UCSD-AML1 (cell line): ENCODE data around the gene MLPH.

Experiments used
- DNase-seq: peaks from one replicate; lab custom pipeline; 2025; ENCODE audit not compliant: unreplicated experiment; lab: John Stamatoyannopoulos, UW

The MLPH gene

GRCh38 chr2:237539681-237540080 is 52.6 kb downstream of the MLPH start:
- no peak for DNase-seq

DNA sequence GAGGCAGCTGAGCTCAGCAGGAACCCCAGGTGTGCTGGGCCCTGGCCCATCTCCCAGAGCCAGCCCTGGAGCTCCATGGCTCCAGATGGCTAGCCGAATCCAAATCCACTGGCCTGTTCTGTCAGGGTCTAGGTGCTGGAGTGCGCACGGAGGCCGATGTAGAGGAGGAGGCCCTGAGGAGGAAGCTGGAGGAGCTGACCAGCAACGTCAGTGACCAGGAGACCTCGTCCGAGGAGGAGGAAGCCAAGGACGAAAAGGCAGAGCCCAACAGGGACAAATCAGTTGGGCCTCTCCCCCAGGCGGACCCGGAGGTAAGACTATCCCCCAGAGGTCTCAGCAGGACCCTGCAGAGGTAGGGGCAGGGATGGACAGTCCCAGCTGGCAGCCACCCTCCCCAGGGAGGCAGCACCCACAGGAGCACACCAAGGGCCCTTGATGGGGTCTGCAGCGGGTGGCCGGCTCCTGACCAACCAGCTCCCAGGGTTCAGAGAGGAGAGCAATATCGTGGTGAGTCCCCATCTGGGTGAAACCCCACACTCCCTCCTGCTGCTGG is 53.2 kb downstream of the MLPH start:
- DNase-seq, result no peak

GRCh38 chr2:237540823-237541222 is 53.8 kb downstream of the MLPH start:
- no peak for DNase-seq

- DNase-seq, result no peak
These were observed 54.2 kb downstream of the MLPH start for GRCh38 chr2:237541243-237541642.

GRCh38 chr2:237542001-237542704 is 55.1 kb downstream of the MLPH start:
- no peak for DNase-seq

DNA sequence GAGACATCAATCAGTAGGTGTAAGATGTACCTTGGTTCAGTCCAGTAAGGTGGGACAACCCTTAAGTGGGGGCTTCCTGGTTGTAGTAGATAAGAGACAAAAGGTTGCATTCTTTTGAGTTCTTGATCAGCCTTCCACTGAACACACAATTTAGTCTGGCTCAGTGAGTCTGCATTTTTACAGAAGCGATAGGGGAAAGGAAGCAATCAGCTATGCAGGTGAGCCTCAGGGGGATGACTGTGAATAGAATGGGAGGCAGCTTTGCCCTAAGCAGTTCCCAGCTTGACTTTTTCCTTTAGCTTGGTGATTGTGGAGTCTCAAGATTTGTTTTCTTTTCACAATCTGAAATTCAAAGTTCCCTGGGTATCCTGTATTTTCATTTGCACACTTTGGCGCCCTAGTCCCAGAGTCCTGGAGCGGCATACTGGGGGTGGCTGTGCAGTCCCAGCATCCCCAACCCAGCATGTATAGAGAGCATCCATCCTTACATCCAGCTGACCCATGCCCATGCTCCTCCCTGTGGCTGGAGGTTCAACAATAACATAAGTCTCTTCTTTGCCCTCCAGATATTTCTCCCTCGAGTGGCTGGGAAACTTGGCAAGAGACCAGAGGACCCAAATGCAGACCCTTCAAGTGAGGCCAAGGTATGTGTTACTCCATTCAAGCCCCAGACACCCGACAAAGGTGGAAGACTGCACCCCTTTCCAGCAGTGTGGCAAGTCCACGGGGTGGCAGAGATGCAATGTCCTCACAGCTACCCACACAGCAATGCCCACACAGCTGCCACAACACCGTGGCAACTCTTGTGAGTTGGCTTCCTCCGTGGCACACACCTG is 59.2 kb downstream of the MLPH start:
- DNase-seq, result no peak

- DNase-seq, result no peak
These were observed 59.9 kb downstream of the MLPH start for GRCh38 chr2:237546876-237547395.

- DNase-seq, result no peak
These were observed 60.9 kb downstream of the MLPH start for GRCh38 chr2:237547841-237548416.

- DNase-seq, result no peak
These were observed 62.2 kb downstream of the MLPH start for GRCh38 chr2:237549216-237549615.

DNA sequence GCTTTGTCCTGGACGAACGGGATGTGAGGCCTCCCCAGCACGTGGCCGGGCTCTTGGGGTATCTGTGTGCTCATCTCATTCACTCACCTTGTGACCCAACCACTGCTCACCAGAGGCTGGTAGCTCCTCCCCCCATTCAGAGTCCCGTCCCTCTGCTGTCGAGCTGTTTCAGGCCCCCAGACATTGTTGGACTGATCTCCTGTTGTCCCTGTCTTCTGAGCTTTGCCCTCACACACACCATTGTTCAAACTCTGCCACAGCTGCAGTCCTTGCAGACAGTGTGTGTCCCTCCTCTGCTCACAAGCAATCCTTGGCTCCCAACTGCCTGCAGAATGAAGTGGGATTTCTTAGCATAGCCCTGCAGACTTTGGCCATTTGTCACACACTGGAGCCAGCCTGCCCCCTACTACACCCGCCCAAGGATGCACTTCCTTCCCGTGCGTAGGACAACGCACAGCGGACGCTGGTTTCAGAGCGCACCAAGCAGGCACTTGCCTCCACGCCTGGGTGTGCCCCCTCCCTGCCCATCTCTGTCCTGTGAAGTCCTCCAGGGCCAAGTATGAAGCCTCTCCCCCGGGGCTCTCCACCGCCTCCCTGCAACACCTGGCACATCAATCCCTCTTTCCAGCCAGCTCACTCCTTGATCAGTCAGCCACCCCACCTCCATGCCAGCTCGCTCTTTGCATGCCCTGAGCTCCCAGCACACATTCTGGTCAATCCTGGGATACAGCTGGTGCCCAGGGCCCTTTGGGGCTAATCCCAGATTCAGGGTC is 62.8 kb downstream of the MLPH start:
- DNase-seq, result no peak

- no peak for DNase-seq
These were observed 64.1 kb downstream of the MLPH start for GRCh38 chr2:237551071-237551574.

DNA sequence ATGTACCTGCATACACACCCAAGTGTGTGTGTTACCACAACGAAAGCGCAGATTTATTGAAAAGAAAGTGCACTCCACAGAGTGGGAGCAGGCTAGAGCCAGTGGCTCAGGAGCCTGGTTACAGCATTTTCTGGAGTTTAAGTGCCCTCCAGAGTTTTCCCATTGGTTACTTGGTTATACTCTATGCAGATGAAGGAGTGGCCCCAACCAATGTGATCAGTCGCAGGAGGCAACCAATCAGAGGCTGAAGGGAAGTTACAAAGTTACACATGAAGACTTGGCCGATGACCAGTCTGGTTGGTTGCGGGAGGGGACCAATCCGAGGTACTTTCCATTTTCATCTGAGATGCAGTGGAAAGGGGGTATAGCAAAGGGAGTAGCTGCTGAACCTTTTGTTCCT is 65.9 kb downstream of the MLPH start:
- no peak for DNase-seq

DNA sequence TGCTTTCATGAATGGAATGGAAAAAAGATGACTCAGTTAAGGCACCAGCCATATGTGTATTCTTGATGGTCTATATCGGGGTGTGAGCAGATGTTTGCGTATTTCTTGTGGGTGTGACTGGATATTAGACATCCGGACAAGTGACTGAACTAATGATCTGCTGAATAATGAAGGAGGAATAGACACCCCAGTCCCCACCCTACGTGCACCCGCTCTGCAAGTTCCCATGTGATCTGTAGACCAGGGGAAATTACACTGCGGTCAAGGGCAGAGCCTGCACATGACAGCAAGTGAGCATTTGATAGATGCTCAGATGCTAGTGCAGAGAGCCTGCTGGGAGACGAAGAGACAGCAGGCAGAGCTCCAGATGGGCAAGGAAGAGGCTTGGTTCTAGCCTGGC is 66.9 kb downstream of the MLPH start:
- DNase-seq, result no peak

- no peak for DNase-seq
These were observed 68.5 kb downstream of the MLPH start for GRCh38 chr2:237555560-237555959.

- DNase-seq, result no peak
These were observed 70.0 kb downstream of the MLPH start for GRCh38 chr2:237556773-237557632.

GRCh38 chr2:237557633-237558015 is 70.6 kb downstream of the MLPH start:
- DNase-seq, result no peak

DNA sequence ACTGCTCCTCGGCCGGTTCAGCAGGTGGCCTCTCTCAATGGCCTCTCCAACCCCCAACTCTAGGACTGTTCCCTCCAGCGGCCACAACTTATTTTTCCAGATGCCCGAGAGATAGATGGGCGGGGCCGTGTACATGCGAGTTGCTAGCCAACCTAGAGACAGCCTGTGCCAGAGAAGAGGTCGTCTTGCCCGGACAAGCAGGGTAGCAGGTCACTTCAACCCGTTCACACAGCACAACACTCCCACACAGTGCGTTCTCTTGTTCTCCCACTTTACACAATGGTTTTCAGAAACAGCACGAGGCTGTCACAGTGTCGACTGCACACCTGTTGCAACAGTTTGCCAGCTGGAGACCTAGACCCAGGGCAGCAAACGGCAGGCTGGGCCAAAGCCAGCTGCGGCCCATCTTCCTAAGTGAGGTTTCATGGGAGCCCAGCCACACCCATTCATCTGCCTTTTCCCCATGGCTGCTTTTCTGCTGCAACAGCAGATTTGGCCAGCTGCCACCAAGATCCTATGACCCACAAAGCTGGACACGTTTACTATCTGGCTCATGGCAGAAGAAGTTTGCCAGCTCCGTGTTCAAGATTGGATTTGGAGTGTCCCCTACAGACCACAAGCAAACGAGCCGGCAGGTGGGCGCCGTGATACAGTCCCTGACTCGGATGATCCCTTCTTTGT is 72.0 kb downstream of the MLPH start:
- DNase-seq, result no peak

GRCh38 chr2:237561221-237561620 is 74.2 kb downstream of the MLPH start:
- DNase-seq, result no peak

DNA sequence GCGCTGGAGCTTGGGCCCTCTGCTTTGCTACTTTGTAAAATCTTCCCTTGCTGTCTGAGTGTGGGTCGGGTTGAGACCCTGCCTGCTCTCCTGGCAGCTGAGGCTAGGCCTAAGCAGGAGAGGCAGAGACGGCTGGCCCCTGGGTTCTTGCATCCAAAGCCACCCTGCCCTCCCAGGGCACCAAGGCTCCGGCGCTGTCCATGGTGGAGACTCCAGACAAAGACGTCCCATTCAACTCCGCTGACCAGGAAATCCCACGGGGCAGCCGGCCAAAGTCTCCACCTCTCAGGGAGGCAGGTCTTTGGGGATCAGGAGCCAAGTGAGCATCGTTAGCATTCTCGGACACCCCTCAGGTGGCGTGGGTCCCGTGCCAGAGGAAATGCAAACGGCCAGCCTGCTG is 76.8 kb downstream of the MLPH start:
- DNase-seq, result no peak
